ENCODE measurements around the gene SFXN5.

SFXN5 gene

DNA sequence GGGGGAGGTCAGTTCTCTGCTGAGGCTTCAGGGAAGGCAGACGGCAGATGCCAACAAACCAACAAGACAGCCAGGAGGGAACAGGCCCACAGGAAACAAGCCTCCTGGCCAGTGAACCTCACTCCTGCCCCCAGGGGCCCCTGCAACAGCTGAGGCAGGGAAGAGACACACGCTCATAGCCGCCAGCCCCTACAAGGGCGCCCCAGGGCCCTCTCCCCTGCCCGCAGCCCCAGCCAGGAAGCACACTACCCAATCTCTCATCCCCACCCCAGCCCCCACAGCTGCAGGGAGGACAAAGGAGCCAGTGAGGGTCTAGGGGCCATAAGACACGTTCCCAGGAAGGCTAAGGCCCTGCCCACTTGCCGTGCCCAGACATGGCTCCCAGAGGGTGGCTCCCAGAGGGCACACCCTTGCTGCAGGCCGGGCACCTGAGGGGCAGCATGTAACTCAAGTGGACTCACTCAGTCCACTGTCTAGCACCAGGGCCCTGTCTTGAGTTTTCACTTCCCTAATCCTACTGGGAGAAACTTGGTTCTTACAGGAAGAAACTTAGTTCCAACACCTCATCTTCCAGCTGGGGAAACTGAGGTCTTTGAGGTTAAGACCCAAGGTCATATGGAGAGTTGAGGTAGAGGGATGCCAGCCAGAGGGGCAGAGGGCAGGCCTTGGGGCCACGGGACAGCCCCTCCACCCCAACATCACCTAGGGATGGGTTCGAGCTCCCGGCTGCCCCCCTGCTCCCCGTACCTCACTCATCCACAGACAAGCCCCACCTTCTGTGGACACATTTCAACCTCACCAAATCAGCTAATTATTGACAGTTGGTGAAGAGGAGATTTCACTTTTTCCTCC, 116.9 kb downstream of the SFXN5 start:
- no peak for DNase-seq

DNA sequence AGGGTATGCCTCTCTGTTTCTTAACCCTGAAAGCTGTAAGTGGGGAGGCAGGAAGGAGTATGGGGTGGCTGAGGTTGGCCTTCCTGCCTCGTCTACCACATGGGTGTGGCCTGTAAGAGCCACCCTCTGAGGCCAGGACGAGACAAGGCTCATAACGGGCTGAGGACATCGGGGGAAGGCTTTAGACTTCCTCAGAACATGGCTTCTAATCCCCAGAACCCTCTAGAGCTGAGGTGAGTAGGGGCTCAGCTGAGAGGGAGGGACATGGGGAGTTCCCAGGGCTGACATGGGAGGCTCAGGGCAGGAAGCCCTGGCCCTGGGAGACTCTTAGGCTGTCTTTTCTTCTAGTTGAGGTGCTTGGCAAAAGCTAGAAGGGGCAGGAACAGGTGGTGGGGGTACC, 117.5 kb downstream of the SFXN5 start:
- DNase-seq, result peak in 1 of 6 experiments; percentile 9

DNA sequence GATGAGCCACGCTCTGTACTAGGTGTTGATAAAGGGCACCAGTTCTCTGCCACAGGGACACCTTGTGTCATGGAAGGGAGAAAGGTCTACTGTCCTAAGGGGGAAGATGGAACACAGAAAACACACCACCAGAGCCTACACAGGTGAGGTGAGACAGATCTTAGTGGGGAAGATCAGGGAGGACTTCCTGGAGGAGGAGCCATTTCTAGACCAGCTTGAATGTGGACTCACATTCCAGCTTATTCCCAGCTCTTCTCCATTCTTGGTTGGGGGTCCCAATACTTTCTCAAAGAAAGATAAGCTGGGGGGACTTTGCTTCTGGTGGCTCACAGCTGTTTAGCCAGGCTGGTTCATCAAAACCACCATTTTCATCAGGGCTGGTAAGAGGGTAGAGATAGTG, 118.0 kb downstream of the SFXN5 start:
- no peak for DNase-seq

DNA sequence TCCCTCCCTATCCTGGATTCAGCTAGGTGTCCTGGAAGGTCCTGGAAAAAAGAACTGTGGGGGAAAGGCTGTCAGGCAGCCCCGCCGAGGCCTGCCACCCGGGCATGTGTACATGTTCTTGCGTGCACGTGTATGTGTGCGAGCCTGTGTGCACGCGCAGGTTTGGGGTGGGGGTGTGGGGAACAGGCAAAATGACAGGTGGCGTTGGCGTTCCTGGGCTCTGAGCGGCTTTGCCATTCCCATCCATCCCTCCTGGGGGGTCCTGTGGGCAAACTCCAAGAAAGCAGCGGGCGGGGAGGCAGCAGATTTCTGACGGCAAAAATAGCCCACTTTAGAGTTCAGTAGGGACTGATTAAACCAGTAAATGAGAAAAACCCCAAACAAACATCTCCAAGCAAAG, 118.6 kb downstream of the SFXN5 start:
- DNase-seq, result no peak

DNA sequence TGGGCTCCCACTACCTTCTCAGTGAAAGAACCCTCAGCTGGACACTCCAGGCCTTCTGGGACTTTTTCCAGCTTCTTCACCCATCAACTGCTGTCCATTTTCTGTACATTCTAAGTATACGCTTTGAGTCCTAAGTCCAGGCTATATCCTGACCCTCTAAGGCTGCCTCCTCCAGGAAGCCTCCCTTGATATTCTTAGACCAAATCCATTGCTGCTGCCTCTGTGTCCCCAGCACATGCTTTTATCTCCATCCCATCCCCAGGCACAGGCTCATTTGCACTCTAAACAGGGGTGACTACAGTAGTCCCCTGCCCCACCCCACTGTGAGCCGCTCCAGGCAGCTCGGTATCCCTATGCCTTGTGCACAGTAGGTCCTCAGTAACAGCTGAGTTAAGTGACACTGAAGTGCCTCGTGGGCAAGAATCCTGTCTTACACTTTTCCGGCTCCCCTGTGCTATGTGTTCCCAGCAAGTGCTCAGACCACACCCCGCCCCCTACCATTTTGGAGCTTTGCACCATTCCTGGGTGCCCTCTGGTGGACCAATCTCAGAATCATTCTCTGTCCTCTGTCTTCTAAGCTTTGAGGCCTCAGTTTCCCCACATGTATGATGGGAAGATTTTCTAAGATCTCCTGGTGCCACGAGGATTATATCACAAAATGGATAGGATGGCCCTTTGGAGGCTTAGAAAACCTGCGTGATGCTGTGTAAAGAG, 119.2 kb downstream of the SFXN5 start:
- no peak for DNase-seq

DNA sequence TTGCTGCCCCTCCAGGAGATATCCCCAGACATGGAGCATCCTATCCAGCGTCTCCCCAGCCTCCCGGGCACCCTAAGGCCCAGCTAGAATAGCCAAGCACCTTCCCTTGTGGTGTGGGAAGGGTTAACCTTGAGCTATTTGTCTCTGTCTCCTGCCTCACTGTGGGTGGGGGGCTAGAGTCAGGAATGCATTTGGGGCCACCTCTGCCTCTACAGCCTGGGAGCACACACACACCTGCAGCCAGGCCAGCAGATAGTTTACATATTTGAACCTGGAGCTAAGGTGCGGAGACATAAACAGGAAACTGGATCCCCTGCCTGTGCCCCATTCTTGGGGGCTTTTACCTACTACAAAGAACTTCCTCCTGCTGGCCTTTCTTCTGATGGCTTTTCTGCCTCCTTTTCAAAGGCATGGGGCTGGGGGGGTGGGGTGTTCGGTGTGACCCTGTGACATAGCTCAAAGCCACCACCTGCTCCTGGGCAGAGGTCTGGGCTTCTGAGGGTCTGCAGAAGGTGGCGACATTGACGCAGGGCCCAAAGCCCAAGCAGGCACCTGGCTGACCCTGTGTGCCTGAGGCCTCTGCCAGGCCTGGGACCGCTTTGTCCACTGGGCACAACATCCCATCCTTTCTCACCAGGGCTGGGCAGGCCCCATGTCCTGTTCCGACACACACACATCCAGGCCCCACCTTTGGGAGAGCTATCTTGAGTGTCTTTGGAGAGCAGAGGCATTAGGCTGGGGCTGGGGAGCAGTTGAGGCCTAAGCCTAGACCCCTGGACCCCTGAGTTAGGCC, 120.0 kb downstream of the SFXN5 start:
- DNase-seq, result no peak

DNA sequence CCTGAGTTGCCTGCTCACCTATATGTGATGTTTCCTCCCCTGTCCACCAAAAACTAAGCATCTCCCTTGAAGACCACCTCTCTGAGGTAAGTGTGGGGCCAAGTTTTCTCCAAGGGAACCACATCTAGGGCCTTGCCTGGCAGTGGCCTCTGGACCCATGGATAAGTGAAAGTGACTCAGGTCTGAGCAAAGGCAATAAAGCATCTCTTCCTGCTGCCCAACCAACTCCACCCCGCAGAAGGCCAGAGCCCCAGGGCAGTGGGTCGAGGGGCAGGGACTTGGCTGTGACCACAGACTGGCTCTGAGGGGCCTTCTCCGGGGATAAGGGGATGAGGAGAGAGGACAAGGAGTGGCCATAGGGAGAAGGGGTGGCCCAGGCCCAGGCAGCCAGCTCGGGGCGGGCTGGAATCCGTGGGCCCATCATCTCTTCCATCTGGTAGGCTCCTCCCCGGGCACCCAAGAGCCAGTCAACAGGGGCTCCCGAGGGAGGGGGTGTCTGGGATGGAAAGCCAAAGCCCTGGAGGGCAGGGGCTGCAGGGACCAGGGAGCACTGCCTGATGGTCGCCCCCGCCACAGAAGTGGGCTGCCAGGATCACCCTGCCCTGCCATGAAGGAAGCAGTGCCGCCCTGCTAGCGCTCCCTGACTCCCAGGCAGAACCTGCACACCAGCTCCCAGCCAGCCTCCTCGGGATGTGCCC, 120.8 kb downstream of the SFXN5 start:
- DNase-seq, result no peak

DNA sequence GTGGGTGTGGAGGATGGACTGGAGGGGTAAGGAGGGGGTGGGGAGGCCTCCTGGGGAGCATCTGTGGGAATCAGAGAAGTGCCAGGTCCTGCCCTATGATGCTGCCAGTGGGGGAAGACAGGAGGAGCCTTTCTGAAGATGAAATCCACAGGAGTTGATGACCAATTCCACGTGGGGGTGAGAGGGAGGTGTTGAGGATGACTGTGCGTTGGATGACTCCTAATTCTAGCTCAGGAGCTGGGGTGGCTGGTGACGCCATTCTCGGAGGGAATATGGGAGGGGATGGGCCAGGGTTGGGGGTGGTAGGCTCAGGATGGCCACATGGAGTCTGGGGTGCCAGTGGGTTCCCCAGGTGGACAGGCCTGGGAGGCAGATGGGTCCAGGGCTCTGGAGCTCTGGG, 121.9 kb downstream of the SFXN5 start:
- DNase-seq, result no peak

DNA sequence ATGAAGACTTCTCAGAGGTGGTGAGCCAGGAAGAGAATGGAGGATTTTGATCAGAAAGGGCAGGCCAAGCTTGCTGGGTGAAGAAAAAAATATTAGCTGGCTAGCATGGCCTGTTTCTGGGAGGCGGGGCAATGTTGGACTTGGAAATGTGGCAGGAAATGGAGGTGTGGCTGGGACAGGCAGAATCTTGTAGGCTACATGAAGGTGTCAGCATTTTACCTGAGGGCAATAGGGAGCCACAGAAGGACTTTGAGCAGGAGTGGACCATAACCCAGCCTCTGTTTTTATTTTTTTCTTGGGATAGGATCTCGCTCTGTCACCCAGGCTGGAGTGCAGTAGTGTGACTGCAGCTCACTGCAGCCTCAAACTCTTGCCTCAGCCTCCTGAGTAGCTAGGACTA, 122.5 kb downstream of the SFXN5 start:
- DNase-seq, result no peak

DNA sequence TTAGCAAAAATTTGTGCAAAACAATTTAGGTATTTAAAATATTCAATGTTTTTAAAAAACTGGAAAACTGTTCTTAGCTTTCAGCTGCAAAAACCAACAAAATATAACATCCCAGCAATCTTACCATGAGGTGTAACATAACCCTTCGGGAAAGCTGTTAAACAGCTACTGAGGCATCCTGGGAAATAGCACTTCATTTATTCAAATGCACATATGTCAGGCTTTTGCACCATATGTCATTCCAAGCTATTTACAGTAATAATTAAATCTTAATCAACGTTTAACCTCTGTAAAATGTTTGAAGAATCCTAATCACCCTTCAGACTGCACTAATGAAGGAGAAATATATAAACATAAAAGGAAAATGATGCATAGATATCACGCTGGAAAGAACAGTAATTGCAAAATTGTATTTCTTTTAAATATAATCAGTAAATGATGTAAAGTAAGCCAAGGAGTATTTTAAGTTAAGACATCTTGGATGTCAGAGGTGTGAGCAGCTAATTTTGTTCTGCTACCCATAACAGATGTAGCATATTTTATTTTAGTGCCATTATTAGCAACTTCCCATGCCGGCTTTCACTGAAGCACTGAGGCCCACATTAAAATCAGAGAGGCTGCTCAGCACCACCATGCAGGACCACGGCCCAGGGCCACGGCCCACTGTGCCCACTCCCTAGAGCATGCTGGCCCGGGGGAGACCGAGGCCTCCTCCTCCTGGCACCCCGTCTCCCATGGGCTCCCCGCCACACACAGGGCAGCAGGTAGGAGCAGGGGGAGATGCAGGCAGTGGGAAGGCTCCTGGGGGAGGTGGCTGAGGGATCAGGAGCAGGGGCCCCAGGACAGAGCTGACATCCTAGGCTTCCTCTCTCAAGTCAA, 123.3 kb downstream of the SFXN5 start:
- no peak for DNase-seq

DNA sequence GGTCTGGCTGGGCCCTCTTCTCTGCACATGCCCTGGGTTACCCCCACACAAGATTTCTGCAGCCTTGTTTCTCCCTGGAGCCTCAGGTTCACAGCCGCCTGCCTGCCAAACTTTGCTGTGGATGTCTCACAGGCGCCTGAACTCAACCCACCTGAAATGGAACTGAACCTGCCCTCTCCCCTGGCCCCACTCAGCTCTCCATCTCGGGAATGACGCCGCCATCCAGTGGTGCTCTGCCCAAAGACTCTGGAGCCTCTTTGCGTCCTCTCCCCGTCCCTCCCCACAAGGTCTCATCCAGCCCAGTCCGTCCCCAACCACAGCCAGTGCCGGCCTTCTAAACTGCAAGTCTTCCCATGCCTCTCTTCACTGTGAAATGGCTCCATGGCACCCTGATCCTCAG, 125.0 kb downstream of the SFXN5 start:
- DNase-seq, result no peak

DNA sequence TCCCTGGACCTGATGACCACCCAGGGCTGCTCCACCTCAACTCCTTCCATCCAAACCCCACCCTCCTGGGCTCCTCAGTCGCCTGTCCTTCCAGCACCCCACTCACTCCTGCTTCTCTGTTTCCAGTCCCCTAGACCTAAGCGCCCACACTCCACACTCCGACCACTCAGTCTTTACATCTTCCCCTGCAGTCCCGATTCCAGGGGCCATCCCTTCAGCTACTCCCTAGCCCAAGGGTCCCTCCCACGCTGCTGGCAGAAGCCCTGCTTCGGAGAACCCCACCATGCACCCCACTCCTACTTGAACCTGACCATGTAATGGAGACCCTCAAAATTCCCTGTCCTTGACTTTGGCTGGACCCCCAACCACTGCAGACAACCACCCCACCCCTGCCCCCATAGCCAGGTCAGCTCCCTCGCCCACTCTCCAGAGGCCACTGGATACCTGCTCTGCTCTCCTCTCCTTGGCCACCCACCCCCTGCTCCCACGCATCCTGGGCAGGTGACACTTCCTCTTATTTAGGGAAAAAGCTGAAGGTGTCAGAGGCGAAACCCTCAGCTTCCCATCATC, 126.0 kb downstream of the SFXN5 start:
- DNase-seq, result no peak

DNA sequence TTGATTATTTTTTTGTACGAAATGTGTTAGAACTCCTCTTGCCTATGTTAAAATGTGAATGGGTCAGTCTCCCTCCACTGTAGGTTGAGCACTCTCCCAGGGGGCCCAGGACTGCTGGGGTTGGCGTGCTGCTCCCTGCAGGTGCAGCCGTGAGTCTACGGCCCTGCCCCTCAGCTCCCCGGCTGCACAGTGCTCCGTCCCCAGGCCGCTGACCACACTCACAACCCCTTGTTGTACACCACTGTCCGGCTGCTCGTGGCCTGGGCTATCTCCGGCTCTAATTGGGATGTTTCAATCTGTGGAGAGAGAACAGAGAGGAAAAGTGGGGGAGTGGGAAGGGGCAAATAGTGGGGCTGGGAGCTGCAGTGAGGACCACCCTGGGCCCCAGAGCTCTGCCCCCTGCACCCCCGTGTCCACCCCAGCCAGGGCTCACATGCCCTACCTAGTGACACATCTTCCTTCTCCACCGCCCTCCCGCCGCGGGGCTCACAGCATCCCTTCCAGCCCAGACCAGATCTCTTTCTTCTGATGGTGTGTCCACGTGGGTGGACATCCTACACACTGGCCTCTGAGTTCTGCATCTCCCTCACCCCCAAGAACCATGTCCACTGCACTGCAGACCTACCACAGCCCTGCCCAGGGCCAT, 126.6 kb downstream of the SFXN5 start:
- DNase-seq, result no peak

DNA sequence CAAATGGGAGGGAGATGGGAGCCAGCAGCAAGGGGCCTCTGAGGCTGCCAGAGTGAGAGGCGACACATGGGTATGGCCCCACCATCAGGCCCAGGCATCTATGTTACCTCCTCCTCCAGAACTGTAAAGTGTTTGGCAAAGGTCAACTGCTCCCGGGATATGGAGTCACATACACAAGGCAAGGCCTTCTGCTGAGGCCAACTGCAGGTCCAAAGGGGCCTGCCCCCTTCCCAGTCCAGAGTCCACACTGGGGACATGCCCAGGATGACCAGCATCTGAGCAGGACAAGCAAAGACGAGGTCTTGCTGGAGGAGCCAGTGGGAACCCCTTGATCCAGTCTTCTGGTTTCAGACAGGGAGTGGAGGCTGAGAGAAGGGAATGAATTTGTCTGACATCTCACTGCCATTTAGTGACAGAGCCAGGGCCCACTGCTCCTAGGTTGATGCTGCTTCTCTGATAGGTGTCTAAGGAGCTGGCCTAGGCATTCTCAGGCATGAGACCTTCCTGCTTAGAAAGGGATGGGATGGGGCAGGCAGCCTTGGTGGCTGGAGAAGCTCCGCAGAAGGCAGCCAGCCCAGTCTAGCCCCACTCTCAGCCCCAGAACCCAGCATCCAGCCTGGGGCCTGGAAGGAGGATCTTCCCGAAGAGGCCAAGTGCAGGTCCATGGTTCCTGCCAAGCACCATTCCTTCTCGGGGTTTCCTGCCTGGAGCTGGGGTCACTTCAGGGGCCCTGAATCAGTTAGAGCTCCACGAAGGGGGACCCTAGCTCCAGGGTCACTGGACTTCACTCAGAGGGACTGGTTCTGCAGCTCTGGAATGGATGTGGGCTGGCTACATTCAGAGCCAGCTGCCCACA, 127.7 kb downstream of the SFXN5 start:
- no peak for DNase-seq

DNA sequence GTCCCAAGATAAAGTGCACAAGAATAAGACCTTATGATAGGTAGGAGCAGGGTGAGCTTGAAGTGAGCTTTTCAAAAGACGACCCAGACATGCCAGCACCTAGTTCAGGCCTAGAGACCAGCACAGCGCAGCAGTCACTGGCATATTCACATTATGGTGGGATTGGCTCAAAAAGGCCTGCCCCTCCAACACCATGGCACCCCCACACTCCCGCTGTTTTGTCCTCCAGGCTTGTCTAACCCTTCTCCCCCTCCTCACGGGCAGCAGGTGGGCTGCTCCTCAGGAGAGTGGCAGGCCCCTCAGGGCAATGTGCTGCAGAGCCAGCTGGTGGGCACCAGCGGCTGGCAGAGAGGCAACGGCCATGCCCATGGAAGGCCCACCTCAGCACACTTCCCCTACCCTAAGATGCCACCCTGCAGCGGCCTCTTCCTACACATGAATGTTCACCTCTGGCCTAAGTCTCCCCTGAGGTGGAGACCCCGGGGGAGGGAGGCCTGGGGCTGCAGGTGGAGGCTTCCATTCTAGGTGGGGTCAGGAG, 128.6 kb downstream of the SFXN5 start:
- no peak for DNase-seq

DNA sequence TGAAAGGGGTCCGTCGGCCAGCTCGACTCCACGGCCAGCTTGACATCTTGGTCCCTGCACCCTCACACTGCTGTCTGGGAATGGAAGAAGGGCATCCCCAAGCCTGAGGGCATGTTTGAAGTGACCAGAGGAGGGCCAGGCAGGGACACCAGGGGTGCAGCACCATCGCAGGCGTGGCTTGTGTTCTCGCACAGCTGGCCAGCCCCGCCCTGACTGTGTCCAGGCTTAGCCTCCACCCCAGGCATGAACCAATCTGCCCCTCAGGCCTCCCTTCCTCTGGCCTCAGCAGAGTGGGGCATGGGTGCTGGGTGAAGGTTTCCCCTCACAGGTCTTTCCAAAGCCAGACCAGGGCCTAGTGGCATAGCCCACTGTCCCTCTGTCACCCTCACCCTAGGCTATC, 129.2 kb downstream of the SFXN5 start:
- DNase-seq, result no peak

DNA sequence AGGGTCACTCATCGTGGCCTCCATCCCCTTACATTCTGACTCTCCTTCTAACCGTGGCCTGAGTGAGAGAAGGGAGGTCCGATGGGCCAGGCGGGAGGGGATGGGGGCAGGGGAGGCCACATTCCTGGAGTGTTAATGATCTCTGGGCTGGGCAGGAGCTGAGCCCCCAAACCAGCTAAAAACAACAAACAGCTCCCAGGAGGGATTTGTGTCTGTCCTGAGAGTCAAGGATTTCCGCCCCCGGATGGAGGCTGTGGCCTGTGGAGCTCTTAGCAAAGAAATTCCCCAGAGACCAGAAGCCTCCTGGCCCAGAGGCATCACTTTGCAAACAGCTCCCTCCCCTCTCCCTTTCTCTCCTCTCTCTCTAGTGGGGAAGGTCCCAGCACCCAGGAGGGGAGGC, 130.7 kb downstream of the SFXN5 start:
- DNase-seq, result no peak

DNA sequence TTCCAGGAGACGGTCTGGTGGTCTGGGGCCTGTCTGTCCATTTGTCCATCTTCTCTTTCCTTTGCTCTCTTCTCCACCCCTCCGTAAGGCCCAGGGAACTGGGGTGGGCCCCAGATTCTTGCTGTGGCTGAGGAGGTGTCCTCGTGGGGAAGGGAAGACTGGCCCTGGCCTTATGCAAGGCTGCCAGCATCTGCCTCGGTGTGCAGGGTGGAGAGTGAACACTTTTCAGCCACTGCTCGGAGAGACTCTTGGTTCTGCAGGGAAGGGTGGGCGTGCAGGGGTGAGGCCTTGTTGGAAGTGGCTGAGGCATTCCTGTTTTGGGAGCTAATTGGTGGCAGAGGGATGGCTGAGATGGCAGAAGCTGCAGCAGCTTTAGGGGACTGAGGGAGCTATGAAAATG, 131.2 kb downstream of the SFXN5 start:
- no peak for DNase-seq

DNA sequence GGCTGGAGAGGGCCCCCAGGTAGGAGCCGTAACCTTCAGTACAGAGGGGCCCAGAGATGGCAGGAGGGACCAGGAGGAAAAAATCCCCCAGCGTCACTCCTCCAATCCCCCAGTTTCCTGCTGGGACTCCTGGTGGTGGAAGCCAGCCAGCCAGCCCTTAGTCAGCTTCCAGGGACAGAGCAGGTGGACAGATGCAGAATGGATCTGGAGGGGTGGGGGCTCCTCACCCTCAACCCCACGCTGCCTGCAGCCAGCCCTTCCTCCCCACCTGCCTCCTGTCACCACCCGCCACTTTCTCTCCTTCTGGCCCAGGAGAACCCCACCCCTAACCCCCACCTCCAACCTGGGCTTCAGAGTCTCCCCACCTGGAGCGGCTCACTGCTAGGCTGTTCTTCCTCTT, 133.1 kb downstream of the SFXN5 start:
- no peak for DNase-seq

DNA sequence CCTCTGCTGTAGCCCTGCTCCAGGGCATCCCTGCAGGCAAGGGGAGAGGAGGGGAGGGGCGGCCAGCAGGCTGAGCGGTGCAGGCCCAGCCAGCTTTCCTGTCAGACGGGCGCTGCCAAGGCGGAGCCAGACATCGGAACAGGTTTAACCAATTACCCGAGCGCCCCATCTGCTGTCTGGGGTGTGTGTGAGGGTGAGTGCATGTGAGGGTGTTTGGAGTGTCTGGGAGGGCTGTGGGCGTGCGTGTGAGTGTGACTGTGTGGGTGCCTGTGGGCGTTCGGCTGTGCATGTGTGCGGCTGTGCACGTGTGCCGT, 134.2 kb downstream of the SFXN5 start:
- DNase-seq, result no peak

Data from stimulated activated naive CD4-positive, alpha-beta T cell (primary cell).